Measurements from ENCODE around the gene GNG12. TPM values are rescaled to one million over a fixed set of nuclear protein-coding genes. Genes with fewer than 3 reads are reported as not detected.

GNG12 gene
- total RNA-seq, 6 donors from 2014 or later: 14.3 to 54.6 (median 45.1) TPM

- no peak for TF ChIP-seq EP300 (IDR thresholded peaks at IDR 0.05)
- no peak for TF ChIP-seq POLR2AphosphoS5 (IDR thresholded peaks at IDR 0.05)
- TF ChIP-seq CTCF (IDR thresholded peaks at IDR 0.05): no peak
- no peak for TF ChIP-seq POLR2A (IDR thresholded peaks at IDR 0.05)
- peak in 1 of 2 donors; percentile 32 for DNase-seq
- Histone ChIP-seq H3K4me1 (peaks cover 8 to 33% (median 24%) of the 10 kb centered on the region in 4 donors), H3K27ac (peak overlapping the region; percentile 60 to 63 (median 62)), H3K27me3 (no peaks in the 10 kb centered on the region), H3K4me3 (no peak overlapping the region), H3K9me3 (no peaks in the 10 kb centered on the region), H3K36me3 (no peaks in the 10 kb centered on the region)
- ATAC-seq (ENCODE audit: low FRiP score in 2 of 2): no peak
- 87 to 92% methylated on average over 17 of the region's 17 CpGs for WGBS, 2 donors
Measured at GRCh38 chr1:67815303-67816094, 17.8 kb downstream of the GNG12 start.

- peaks cover 8 to 33% (median 24%) of the 10 kb centered on the region in 4 donors for H3K4me1 ChIP-seq
- no peak for DNase-seq
- no peak overlapping the region for H3K4me3 ChIP-seq
- no peaks in the 10 kb centered on the region for H3K9me3 ChIP-seq
- peak in 1 of 2 donors; percentile 28 for ATAC-seq (ENCODE audit: low FRiP score in 2 of 2)
- H3K36me3 ChIP-seq: no peaks in the 10 kb centered on the region
- H3K27ac ChIP-seq: peak overlapping the region; percentile 60 to 63 (median 62)
- no peak for TF ChIP-seq CTCF (IDR thresholded peaks at IDR 0.05)
- TF ChIP-seq POLR2A (IDR thresholded peaks at IDR 0.05): no peak
- TF ChIP-seq EP300 (IDR thresholded peaks at IDR 0.05): no peak
- TF ChIP-seq POLR2AphosphoS5 (IDR thresholded peaks at IDR 0.05): no peak
- 23 to 29% methylated on average over 3 of the region's 3 CpGs for WGBS, 2 donors
- H3K27me3 ChIP-seq: no peaks in the 10 kb centered on the region
Measured at GRCh38 chr1:67814121-67814772, 19.0 kb downstream of the GNG12 start.

GRCh38 chr1:67812226-67812625 is 21.0 kb downstream of the GNG12 start:
- ATAC-seq (ENCODE audit: low FRiP score in 2 of 2) (no peak), DNase-seq (no peak)
- no peak for TF ChIP-seq EP300 (IDR thresholded peaks at IDR 0.05)
- no peak for TF ChIP-seq POLR2A (IDR thresholded peaks at IDR 0.05)
- TF ChIP-seq CTCF (IDR thresholded peaks at IDR 0.05): no peak
- TF ChIP-seq POLR2AphosphoS5 (IDR thresholded peaks at IDR 0.05): no peak
- WGBS, 2 donors: 88 to 92% methylated on average over 2 of the region's 2 CpGs
- no peaks in the 10 kb centered on the region for H3K36me3 ChIP-seq
- H3K27me3 ChIP-seq: no peaks in the 10 kb centered on the region
- H3K4me1 ChIP-seq: peaks cover 8 to 33% (median 22%) of the 10 kb centered on the region in 4 donors
- peak overlapping the region in 2 of 4 donors; percentile 7 to 58 for H3K27ac ChIP-seq
- H3K4me3 ChIP-seq: no peak overlapping the region
- H3K9me3 ChIP-seq: no peaks in the 10 kb centered on the region

- DNase-seq: no peak
- Histone ChIP-seq H3K27me3 (no peaks in the 10 kb centered on the region), H3K4me3 (no peak overlapping the region), H3K36me3 (no peaks in the 10 kb centered on the region), H3K4me1 (peaks cover 8 to 33% (median 22%) of the 10 kb centered on the region in 4 donors), H3K27ac (peak overlapping the region in 2 of 4 donors; percentile 7 to 58), H3K9me3 (no peaks in the 10 kb centered on the region)
- ATAC-seq (ENCODE audit: low FRiP score in 2 of 2): no peak
- 55 to 57% methylated on average over 1 of the region's 1 CpG for WGBS, 2 donors
- no peak for TF ChIP-seq POLR2A (IDR thresholded peaks at IDR 0.05)
- TF ChIP-seq POLR2AphosphoS5 (IDR thresholded peaks at IDR 0.05): peak in 1 of 2 donors; percentile 22
- no peak for TF ChIP-seq CTCF (IDR thresholded peaks at IDR 0.05)
- peak in 1 of 4 donors; percentile 46 for TF ChIP-seq EP300 (IDR thresholded peaks at IDR 0.05)
Measured at GRCh38 chr1:67811781-67812180, 21.5 kb downstream of the GNG12 start.

All from upper lobe of left lung (tissue), 6 donors.